OCI-LY1 (cell line): ENCODE measurements around the gene MED15.

Experiments
- CTCF ChIP-seq: fragments of 200-600 bp; sonication (generic), shearing (Covaris generic); IDR thresholded peaks from 2 replicates; pipeline ENCODE4 v1.5.1; 2017; ENCODE audit warnings: mild to moderate bottlenecking, antibody characterized with exemption, low read length, moderate library complexity, mixed read lengths
- EZH2 ChIP-seq: fragments of 200-600 bp; sonication (generic), shearing (Covaris generic); IDR thresholded peaks from 2 replicates; pipeline ENCODE4 v1.8.0; 2017; ENCODE audit warnings: borderline replicate concordance, mixed run types, mild to moderate bottlenecking, antibody characterized with exemption, low read length, moderate library complexity, mixed read lengths

GRCh38 chr22:20511578-20512229 lies 4.3 kb downstream of the MED15 start:
- no peak for TF ChIP-seq CTCF
- TF ChIP-seq EZH2: no peak
